ENCODE data around the gene ASRGL1. TPM values are rescaled to one million over a fixed set of nuclear protein-coding genes. Genes with fewer than 3 reads are reported as not detected.
"Not testable (repeated sequence)": the region's sequence is repeated elsewhere in the genome, so short reads cannot be mapped to it uniquely, and the experiment has no call there.

The ASRGL1 gene
- total RNA-seq, 4 donors from 2014 or later, result 10.1 to 16.3 (median 13.5) TPM

GRCh38 chr11:62309991-62310390 is 27.3 kb upstream of the ASRGL1 start:
- Histone ChIP-seq H3K9me3 (peaks cover 0 to 20% (median 0%) of the 10 kb centered on the region in 3 donors), H3K4me3 (no peak overlapping the region), H3K27ac (no peak overlapping the region), H3K27me3 (peaks cover 47% of the 10 kb centered on the region), H3K4me1 (peaks cover 0 to 6% (median 0%) of the 10 kb centered on the region in 3 donors), H3K36me3 (no peaks in the 10 kb centered on the region)
- ATAC-seq, result no peak
- 55% methylated on average over 5 of the region's 7 CpGs; no CpG with 5 or more reads in 1 of the 2 donors for WGBS, 2 donors (ENCODE audit: low coverage in 1 of 2)
- TF ChIP-seq EP300 (IDR thresholded peaks at IDR 0.05) (no peak), POLR2A (IDR thresholded peaks at IDR 0.05) (no peak), CTCF (IDR thresholded peaks at IDR 0.05) (no peak)

GRCh38 chr11:62315431-62315830 is 21.8 kb upstream of the ASRGL1 start:
- no peak overlapping the region for H3K27ac ChIP-seq
- no peak overlapping the region for H3K4me3 ChIP-seq
- TF ChIP-seq POLR2A (IDR thresholded peaks at IDR 0.05) (no peak), CTCF (IDR thresholded peaks at IDR 0.05) (no peak), POLR2AphosphoS5 (IDR thresholded peaks at IDR 0.05) (no peak), EP300 (IDR thresholded peaks at IDR 0.05) (no peak)
- no peaks in the 10 kb centered on the region for H3K36me3 ChIP-seq
- WGBS, 2 donors (ENCODE audit: low coverage in 1 of 2), result 80 to 91% methylated on average over 1 of the region's 1 CpG
- ATAC-seq, result no peak
- peaks cover 0 to 6% (median 0%) of the 10 kb centered on the region in 3 donors for H3K4me1 ChIP-seq
- no peaks in the 10 kb centered on the region for H3K9me3 ChIP-seq
- peaks cover 27% of the 10 kb centered on the region for H3K27me3 ChIP-seq

GRCh38 chr11:62322524-62322923 is 14.7 kb upstream of the ASRGL1 start:
- no peaks in the 10 kb centered on the region for H3K36me3 ChIP-seq
- TF ChIP-seq POLR2AphosphoS5 (IDR thresholded peaks at IDR 0.05) (no peak), EP300 (IDR thresholded peaks at IDR 0.05) (no peak), POLR2A (IDR thresholded peaks at IDR 0.05) (no peak), CTCF (IDR thresholded peaks at IDR 0.05) (no peak)
- H3K4me1 ChIP-seq, result no peaks in the 10 kb centered on the region
- WGBS, 2 donors (ENCODE audit: low coverage in 1 of 2), result 83 to 100% methylated on average over 1 of the region's 2 CpGs
- ATAC-seq, result no peak
- H3K27me3 ChIP-seq, result peaks cover 31% of the 10 kb centered on the region
- no peaks in the 10 kb centered on the region for H3K9me3 ChIP-seq
- H3K27ac ChIP-seq, result no peak overlapping the region
- H3K4me3 ChIP-seq, result no peak overlapping the region

GRCh38 chr11:62324731-62325556 is 12.3 kb upstream of the ASRGL1 start:
- H3K4me1 ChIP-seq, result no peaks in the 10 kb centered on the region
- WGBS, 2 donors (ENCODE audit: low coverage in 1 of 2), result 26 to 34% methylated on average over 5 to 12 of the region's 18 CpGs
- H3K36me3 ChIP-seq, result no peaks in the 10 kb centered on the region
- TF ChIP-seq CTCF (IDR thresholded peaks at IDR 0.05) (peak in 3 of 4 experiments; percentile 14 to 57 (median 39)), POLR2A (IDR thresholded peaks at IDR 0.05) (no peak)
- H3K27ac ChIP-seq, result no peak overlapping the region
- H3K27me3 ChIP-seq, result peaks cover 35% of the 10 kb centered on the region
- no peaks in the 10 kb centered on the region for H3K9me3 ChIP-seq
- no peak overlapping the region for H3K4me3 ChIP-seq
- ATAC-seq, result no peak

- not testable (repeated sequence) for ATAC-seq, H3K27ac ChIP-seq, H3K4me3 ChIP-seq, H3K4me1 ChIP-seq, H3K9me3 ChIP-seq, H3K36me3 ChIP-seq
- WGBS, 2 donors (ENCODE audit: low coverage in 1 of 2), result 44 to 60% methylated on average over 3 to 5 of the region's 5 CpGs
- H3K27me3 ChIP-seq, result peaks cover 28% of the 10 kb centered on the region
Observed at GRCh38 chr11:62325781-62326180, 11.5 kb upstream of the ASRGL1 start.

GRCh38 chr11:62326719-62327118 is 10.5 kb upstream of the ASRGL1 start:
- WGBS, 2 donors (ENCODE audit: low coverage in 1 of 2), result 0 to 33% methylated on average over 1 to 6 of the region's 6 CpGs
- not testable (repeated sequence) for H3K36me3 ChIP-seq, H3K27ac ChIP-seq, H3K4me3 ChIP-seq, H3K4me1 ChIP-seq, H3K9me3 ChIP-seq, ATAC-seq
- H3K27me3 ChIP-seq, result peaks cover 20% of the 10 kb centered on the region

- not testable (repeated sequence) for H3K27ac ChIP-seq, H3K4me3 ChIP-seq, H3K4me1 ChIP-seq, H3K9me3 ChIP-seq, H3K36me3 ChIP-seq, ATAC-seq
- 93 to 100% methylated on average over 3 to 13 of the region's 14 CpGs for WGBS, 2 donors (ENCODE audit: low coverage in 1 of 2)
- H3K27me3 ChIP-seq, result peaks cover 21% of the 10 kb centered on the region
Observed at GRCh38 chr11:62327541-62327940, 9.7 kb upstream of the ASRGL1 start.

- ATAC-seq, H3K9me3 ChIP-seq, H3K27ac ChIP-seq, H3K4me3 ChIP-seq, H3K4me1 ChIP-seq, H3K36me3 ChIP-seq: not testable (repeated sequence)
- peaks cover 22% of the 10 kb centered on the region for H3K27me3 ChIP-seq
- 90 to 93% methylated on average over 2 to 3 of the region's 3 CpGs for WGBS, 2 donors (ENCODE audit: low coverage in 1 of 2)
Observed at GRCh38 chr11:62331264-62331663, 6.0 kb upstream of the ASRGL1 start.

Measured in gastroesophageal sphincter (tissue), 4 donors.